HG03066 (cell line): Measurements from ENCODE around the gene GPR87.

ENCODE experiments used
- ATAC-seq: cut with Tn5 transposase; IDR thresholded peaks from one replicate; pipeline ENCODE4 v1.9.1; 2021; ENCODE audit warnings: low read depth; ENCODE audit not compliant: unreplicated experiment

GPR87 gene

GRCh38 chr3:151318991-151319390, 2.4 kb upstream of the GPR87 start:
- ATAC-seq: no peak

GRCh38 chr3:151318313-151318712, 1.7 kb upstream of the GPR87 start:
- ATAC-seq: no peak

GRCh38 chr3:151315846-151316245, 774 bp downstream of the GPR87 start:
- no peak for ATAC-seq

GRCh38 chr3:151315136-151315535, 1.5 kb downstream of the GPR87 start:
- ATAC-seq: no peak

GRCh38 chr3:151314593-151314992, 2.0 kb downstream of the GPR87 start:
- no peak for ATAC-seq

GRCh38 chr3:151314137-151314536, 2.5 kb downstream of the GPR87 start:
- ATAC-seq: no peak

- no peak for ATAC-seq
Observed at GRCh38 chr3:151312972-151313371, 3.6 kb downstream of the GPR87 start.

GRCh38 chr3:151309566-151309965, 7.1 kb downstream of the GPR87 start:
- no peak for ATAC-seq

GRCh38 chr3:151307583-151308488, 8.8 kb downstream of the GPR87 start:
- ATAC-seq: no peak

- ATAC-seq: no peak
Observed at GRCh38 chr3:151307131-151307530, 9.5 kb downstream of the GPR87 start.

- no peak for ATAC-seq
Observed at GRCh38 chr3:151306168-151306810, 10.3 kb downstream of the GPR87 start.

- ATAC-seq: no peak
Observed at GRCh38 chr3:151305775-151306151, 10.9 kb downstream of the GPR87 start.

GRCh38 chr3:151305060-151305774, 11.4 kb downstream of the GPR87 start:
- no peak for ATAC-seq

GRCh38 chr3:151303751-151304150, 12.9 kb downstream of the GPR87 start:
- ATAC-seq: no peak

GRCh38 chr3:151301787-151302186, 14.8 kb downstream of the GPR87 start:
- ATAC-seq: no peak

- ATAC-seq: no peak
Observed at GRCh38 chr3:151300539-151300938, 16.1 kb downstream of the GPR87 start.

GRCh38 chr3:151299006-151299405, 17.6 kb downstream of the GPR87 start:
- no peak for ATAC-seq

- ATAC-seq: no peak
Observed at GRCh38 chr3:151297429-151297828, 19.2 kb downstream of the GPR87 start.

GRCh38 chr3:151296226-151296625, 20.4 kb downstream of the GPR87 start:
- ATAC-seq: no peak

- ATAC-seq: no peak
Observed at GRCh38 chr3:151293127-151293526, 23.5 kb downstream of the GPR87 start.

GRCh38 chr3:151290673-151291072, 25.9 kb downstream of the GPR87 start:
- no peak for ATAC-seq
